Measurements from ENCODE around the gene IQSEC3.
"Not testable (repeated sequence)": the region's sequence is repeated elsewhere in the genome, so short reads cannot be mapped to it uniquely, and the experiment has no call there.

Gene IQSEC3

DNA sequence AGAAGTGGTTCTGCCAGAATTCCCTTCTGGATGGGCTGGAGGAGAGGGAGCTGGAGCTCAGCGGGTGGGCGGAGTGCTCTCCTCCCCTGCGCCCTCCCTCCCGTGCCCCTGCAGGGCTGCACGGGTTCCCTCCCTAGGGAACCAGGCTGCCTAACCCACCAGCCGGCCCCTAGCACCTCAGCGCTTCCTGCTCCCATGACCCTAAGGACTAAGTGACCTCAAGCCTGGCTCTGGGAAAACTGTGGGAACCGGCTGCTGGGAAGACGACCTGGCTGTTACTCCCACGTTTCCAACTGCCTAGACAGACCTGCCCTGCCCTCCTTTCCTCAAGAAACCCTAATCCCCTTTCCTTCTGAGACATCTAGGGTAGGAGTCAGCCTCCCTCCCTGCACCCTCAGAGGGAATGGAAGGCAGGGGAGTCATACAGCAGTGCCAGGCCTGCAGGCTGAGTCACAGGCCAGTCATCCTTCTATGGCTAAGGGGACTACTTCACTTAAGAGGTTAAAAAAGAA lies 115.9 kb downstream of the IQSEC3 start:
- no peak for DNase-seq

DNA sequence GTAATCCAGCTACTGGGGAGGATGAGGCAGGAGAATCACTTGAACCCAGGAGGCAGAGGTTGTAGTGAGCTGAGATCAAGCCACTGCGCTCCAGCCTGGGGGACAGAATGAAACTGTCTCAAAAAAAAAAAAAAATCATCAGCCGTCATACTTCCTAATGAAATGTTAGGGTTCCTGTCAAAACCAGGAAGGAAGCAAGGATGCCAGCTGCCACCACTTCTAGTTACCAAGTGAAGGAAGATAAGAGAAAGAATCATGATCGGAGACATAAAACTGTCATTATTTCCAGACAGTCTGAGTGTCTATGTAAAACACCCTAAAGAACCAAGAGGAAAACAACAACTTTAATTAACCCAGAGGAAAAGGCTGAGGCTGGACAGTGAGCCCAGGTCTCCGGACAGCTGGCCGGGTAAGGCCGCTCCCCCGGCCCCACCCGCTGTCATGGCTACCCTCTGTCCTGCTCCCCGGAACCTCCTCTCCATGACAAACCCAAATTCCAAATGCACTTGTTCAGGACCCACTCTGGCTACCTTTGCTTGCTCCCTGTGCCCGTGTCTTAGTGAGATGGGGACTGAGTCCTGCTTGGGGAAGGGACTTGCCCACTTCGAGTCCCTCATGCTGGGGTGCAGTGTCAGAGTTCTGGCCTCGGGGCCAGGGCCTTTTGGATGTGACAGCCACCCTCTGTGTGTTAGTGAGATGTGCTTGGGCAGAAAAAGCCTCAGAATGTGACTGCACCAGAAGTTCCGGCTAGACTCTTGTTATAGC lies 118.4 kb downstream of the IQSEC3 start:
- DNase-seq = no peak

- DNase-seq = no peak
These were observed 119.0 kb downstream of the IQSEC3 start for GRCh38 chr12:185576-185955.

DNA sequence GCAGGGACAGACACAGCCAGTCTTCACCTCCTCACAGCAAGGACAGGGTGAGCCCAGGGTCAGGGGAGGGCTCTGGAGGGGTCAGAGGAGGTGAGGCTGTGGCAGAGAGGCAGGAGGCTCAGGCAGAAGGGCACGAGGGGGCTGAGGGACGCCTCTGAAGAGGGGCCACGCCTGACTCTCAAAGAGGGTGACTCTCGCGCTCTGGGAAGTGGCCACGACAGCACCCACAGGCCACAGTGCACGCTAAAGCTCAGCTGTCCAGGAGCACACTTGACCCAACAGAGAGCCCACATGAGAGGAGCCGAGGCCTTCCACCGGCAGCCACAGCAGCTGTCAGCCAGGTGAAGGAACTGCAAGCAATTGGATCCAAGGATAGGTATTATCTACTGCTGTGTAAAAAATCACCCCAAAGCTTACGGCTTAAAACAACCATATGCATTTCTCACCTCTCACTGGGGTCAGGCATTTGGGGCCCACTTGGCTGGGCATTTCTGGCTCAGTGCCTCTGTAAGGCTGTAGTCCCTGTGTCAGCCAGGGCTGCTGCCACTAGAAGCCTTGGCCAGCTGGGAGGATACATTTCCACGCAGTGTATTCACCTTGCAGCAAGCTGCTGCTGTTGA lies 119.5 kb downstream of the IQSEC3 start:
- DNase-seq = no peak

GRCh38 chr12:187986-188909 lies 121.7 kb downstream of the IQSEC3 start:
- DNase-seq = not testable (repeated sequence)

DNA sequence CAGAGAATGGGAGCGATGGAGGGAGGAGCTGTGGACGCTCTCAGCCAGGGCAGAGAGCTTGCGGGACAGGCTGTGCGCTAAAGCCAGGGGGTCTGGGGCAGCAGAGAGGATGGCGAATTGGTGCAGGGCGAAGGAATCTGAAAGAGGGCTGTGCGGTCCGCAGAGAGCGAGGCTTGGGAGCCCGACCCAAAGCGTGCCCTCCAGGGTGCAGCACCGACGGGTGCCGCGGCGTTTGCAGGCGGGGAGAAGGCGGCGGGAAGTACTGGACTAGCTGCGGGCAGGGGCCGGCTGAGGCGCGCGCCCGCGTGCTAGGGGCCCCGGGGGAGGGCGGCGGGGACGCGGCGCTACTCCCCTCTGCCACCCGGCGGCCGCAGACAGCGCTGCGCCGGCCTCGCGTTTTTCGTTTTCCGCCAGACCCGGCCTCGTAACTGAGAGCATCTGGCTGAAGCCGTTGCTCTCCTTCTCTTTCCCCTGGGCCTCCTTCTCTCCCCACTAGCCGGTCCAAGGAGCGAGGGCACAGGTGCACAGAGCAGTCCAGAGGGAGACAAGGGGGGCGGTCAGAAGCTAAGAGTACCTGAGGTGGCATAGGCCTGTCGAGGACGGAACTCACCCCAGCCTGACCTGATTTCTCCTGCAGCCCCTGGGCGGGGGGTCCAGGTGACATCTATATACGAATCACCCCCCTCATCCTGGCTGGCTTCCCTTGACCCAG lies 122.5 kb downstream of the IQSEC3 start:
- no peak for DNase-seq

GRCh38 chr12:189622-189962 lies 123.0 kb downstream of the IQSEC3 start:
- no peak for DNase-seq

DNA sequence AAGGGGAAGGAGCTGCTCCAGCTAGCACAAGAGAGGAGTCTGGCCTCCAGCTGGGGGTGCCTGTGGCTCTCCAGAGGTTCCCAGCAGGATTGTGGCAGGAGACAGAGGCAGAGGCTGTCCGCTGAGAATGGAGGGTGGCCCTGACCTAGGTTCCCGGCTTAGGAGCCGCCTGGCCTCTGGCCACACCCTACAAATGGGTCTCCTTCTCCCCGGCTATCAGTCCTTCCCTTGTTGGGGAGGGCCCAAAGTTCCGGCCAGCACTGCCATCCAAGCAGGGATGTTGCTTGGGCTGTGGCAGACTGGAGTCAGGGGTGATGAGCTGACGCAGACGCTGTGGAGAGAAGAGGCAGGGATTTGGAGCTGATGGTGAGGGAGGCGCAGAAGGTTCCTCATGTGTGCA lies 124.3 kb downstream of the IQSEC3 start:
- DNase-seq = no peak

- DNase-seq = no peak
These were observed 125.0 kb downstream of the IQSEC3 start for GRCh38 chr12:191541-191940.

- no peak for DNase-seq
These were observed 126.7 kb downstream of the IQSEC3 start for GRCh38 chr12:193261-193660.

DNA sequence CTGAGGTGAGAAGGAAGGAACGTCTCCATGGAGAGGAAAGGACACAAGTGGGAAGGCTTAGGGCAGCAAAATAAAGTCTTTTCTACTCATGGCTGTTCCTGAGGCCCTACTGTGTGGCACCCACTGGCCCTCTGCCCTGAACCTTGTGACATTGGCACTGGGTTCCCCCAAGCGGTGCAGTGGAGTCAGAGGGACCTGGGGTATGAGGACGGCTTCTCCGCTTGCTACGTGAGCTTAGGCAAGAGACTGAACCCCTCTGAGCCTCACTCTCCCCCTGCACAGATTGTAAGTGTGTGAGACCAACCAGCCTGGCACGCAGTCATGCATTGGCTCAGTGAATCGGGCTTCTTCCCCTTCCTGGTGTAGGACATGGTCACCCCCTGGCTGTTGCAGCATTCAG lies 127.7 kb downstream of the IQSEC3 start:
- DNase-seq = no peak

- DNase-seq = no peak
These were observed 128.6 kb downstream of the IQSEC3 start for GRCh38 chr12:195156-195555.

DNA sequence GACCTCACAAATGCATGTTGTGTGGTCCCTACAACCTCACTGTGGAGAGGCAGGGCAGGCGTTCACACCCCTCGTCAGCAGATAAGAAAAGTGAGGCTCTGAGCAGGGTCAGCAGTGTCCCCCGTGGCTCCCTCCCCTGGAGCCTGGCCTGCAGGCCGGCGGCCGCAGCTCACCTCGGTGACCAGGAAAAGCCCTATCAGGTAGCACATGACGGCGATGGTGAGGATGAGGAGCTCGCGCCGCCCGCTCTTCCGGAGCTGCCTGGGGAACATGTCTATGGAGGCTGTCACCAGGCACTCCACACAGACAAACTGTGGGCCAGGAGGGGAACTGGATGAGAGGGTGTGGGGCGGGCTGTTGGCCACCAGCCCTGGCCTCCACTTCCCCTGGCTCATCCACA lies 129.4 kb downstream of the IQSEC3 start:
- DNase-seq = no peak

GRCh38 chr12:196436-196835 lies 129.9 kb downstream of the IQSEC3 start:
- DNase-seq = no peak

GRCh38 chr12:197347-197746 lies 130.8 kb downstream of the IQSEC3 start:
- DNase-seq = no peak

- no peak for DNase-seq
These were observed 131.5 kb downstream of the IQSEC3 start for GRCh38 chr12:197911-198695.

- DNase-seq = no peak
These were observed 132.1 kb downstream of the IQSEC3 start for GRCh38 chr12:198705-199104.

GRCh38 chr12:201361-201760 lies 134.8 kb downstream of the IQSEC3 start:
- DNase-seq = no peak

DNA sequence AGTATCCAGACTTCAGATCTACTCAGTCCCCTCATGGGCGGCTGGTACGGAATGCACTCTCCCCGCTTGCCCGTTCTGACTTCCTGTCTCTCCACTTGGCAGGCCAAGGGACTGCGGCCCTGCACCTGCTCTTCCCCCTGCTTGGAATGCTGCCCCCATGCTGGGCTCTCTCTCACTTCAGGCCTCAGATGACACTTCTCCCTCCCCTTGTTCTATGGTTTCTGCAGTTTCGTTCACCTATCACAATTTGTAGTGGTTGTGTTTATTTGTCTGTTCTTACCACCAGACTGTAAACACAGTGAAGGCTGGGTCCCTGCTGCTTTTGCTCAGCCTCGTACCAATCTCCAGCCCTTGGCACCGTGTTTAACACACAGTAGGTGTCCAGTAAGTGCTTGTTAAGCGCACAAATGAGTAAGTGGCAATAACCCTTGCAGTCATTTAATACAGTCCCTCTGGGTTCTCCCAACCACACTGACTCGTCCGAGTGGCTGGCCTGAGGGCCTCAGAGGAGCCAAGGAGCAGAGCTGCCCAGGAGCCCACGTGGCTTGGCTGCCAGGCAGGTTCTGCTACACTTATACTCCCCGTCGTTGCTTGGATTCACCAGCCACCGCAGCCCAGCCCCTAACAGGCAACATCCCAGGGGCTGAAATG lies 135.6 kb downstream of the IQSEC3 start:
- DNase-seq = no peak

GRCh38 chr12:203074-203461 lies 136.5 kb downstream of the IQSEC3 start:
- no peak for DNase-seq

- DNase-seq = no peak
These were observed 137.1 kb downstream of the IQSEC3 start for GRCh38 chr12:203462-204260.
